Nephron (organoid): ENCODE measurements around the gene CTNNBL1.
"Not testable (repeated sequence)": the region's sequence is repeated elsewhere in the genome, so short reads cannot be mapped to it uniquely, and the experiment has no call there.

Source experiments
- H3K27ac Mint-ChIP-seq, 3 experiments: 2 replicates each; pipeline ENCODE4 v1.8.0; 2020; ENCODE audit warnings: mixed read lengths in 3 of 3, mild to moderate bottlenecking in 2 of 3, moderate library complexity in 1 of 3
- H3K27me3 Mint-ChIP-seq: 2 replicates; pipeline ENCODE4 v1.8.0; 2021; ENCODE audit warnings: low read depth, mild to moderate bottlenecking, moderate library complexity, mixed read lengths
- H3K36me3 Mint-ChIP-seq: 2 replicates; pipeline ENCODE4 v1.8.0; 2020; ENCODE audit warnings: low read depth, mixed read lengths
- H3K4me1 Mint-ChIP-seq: 2 replicates; pipeline ENCODE4 v1.8.0; 2020; ENCODE audit warnings: mixed read lengths
- H3K4me3 Mint-ChIP-seq, 3 experiments: 2 replicates each; pipeline ENCODE4 v1.8.0; 2020; ENCODE audit warnings: mild to moderate bottlenecking in 3 of 3, mixed read lengths in 3 of 3, moderate library complexity in 2 of 3
- H3K9me3 Mint-ChIP-seq: 2 replicates; pipeline ENCODE4 v1.8.0; 2020; ENCODE audit warnings: mixed read lengths
- TF ChIP-seq, protein P1 (sequence below), 3 experiments: fragments of 200-600 bp; sonication (generic); IDR thresholded peaks; one replicate each; pipeline ENCODE4 v1.5.0; 2021; ENCODE audit warnings: antibody characterized with exemption in 3 of 3; ENCODE audit not compliant: unreplicated experiment in 3 of 3

Gene CTNNBL1

DNA sequence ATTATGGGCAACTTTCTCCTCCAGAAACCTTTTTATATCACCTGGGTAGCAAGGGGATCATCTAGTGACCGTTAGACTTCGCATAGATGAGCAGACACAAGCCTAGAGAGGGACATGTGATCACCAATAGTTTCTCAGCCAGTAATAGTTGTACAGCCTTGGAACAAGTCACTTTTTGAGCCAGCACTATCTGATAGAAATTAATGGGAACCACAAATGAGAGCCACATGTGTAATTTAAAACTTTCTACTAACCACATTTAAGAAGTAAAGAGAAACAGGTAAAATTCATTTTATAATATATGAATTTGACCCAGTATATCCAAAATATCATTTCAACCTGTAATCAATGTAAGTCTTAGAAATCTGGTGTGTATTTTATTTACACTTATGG is 592 bp upstream of the CTNNBL1 start:
- no peaks in the 10 kb centered on the region for H3K9me3 Mint-ChIP-seq
- TF ChIP-seq, protein P1, sequence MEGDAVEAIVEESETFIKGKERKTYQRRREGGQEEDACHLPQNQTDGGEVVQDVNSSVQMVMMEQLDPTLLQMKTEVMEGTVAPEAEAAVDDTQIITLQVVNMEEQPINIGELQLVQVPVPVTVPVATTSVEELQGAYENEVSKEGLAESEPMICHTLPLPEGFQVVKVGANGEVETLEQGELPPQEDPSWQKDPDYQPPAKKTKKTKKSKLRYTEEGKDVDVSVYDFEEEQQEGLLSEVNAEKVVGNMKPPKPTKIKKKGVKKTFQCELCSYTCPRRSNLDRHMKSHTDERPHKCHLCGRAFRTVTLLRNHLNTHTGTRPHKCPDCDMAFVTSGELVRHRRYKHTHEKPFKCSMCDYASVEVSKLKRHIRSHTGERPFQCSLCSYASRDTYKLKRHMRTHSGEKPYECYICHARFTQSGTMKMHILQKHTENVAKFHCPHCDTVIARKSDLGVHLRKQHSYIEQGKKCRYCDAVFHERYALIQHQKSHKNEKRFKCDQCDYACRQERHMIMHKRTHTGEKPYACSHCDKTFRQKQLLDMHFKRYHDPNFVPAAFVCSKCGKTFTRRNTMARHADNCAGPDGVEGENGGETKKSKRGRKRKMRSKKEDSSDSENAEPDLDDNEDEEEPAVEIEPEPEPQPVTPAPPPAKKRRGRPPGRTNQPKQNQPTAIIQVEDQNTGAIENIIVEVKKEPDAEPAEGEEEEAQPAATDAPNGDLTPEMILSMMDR (IDR thresholded peaks at IDR 0.05; ENCODE audit: unreplicated experiment in 3 of 3): no peak
- H3K36me3 Mint-ChIP-seq: peaks cover 3% of the 10 kb centered on the region
- H3K27me3 Mint-ChIP-seq: peaks cover 27% of the 10 kb centered on the region
- peak overlapping the region; percentile 97 to 99 (median 98) for H3K4me3 Mint-ChIP-seq
- no peak overlapping the region for H3K27ac Mint-ChIP-seq
- H3K4me1 Mint-ChIP-seq: peaks cover 14% of the 10 kb centered on the region

DNA sequence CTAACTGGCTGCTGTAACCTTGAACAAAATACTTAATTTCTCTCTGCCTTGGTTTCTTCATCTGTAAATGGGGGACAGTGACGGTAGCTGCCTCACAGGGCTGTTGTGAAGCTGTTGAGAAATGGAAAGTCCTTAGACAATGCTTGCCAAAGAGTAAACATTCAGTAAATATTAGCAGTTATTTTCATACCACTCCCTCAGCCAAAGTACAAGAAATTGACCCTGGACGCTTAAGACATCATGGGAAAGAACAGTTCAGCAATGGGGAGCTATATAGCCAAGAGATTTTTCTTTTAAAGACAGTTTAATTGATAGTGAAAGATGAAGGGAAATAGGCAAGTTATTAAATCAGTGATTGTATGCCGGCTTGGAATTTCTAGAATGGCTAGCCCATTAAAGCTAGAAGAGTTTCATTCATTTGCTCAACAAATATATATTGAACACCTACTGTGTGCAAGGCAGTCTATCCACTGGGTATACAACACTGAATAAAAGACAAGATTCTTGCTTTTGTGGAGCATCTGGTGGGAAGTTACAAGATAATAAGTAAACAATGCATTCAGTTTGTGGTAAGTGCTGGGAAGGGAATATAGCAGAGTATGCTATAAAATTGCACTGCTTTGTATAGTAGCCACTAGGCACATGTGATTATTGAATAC is 2.0 kb downstream of the CTNNBL1 start:
- H3K4me1 Mint-ChIP-seq: peaks cover 14% of the 10 kb centered on the region
- H3K27me3 Mint-ChIP-seq: peaks cover 8% of the 10 kb centered on the region

DNA sequence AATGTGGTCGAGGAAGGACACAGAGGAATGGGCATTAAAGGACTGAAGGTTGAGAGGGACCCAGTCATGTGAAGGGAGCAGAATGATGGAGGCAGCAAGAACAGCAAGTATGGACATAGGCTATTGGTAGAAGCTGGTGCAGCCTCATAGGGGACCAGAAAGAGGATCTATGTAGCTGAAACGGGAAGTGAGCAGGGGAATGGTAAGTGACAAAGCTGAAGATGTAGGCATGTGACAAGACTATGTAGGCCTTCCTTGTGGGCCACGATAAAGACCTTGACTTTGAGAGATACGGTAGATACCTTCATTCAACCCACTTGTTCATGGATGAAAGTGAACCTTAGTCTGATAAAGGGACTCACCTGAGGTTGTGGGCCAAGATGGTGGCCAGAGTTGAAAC is 3.5 kb downstream of the CTNNBL1 start:
- TF ChIP-seq, protein P1 (IDR thresholded peaks at IDR 0.05; ENCODE audit: unreplicated experiment in 3 of 3): no peak
- H3K4me1 Mint-ChIP-seq: peaks cover 14% of the 10 kb centered on the region
- peaks cover 3% of the 10 kb centered on the region for H3K27me3 Mint-ChIP-seq
- no peak overlapping the region for H3K27ac Mint-ChIP-seq
- no peaks in the 10 kb centered on the region for H3K9me3 Mint-ChIP-seq
- peaks cover 6% of the 10 kb centered on the region for H3K36me3 Mint-ChIP-seq
- no peak overlapping the region for H3K4me3 Mint-ChIP-seq

More for the DNA sequence above, 2.0 kb downstream of the CTNNBL1 start:
- H3K27ac Mint-ChIP-seq: no peak overlapping the region
- H3K36me3 Mint-ChIP-seq: peaks cover 6% of the 10 kb centered on the region
- TF ChIP-seq, protein P1 (IDR thresholded peaks at IDR 0.05; ENCODE audit: unreplicated experiment in 3 of 3): no peak
- peak overlapping the region; percentile 70 to 82 (median 78) for H3K4me3 Mint-ChIP-seq
- H3K9me3 Mint-ChIP-seq: no peaks in the 10 kb centered on the region

DNA sequence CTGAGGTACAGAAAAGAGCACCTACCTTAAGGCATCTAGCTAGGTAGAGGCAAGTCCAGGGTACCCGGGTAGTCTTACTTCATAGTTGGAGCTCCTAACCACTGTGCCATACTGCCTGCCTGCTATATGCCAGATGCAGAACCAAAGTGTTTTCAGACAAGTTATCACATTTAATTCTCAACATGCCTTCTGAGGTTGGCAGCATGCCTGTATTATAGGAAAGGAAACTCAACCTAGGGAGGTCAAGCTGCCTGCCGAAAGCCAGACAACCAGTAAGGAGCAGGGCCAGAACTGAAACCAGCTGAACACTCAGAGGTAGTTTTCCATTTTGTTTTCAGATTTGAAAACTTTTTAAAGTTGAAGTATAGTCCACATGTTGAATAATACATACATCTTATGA is 5.4 kb downstream of the CTNNBL1 start:
- Mint-ChIP-seq H3K4me1 (peaks cover 14% of the 10 kb centered on the region), H3K9me3 (no peaks in the 10 kb centered on the region), H3K4me3 (no peak overlapping the region), H3K27me3 (no peaks in the 10 kb centered on the region), H3K36me3 (peaks cover 6% of the 10 kb centered on the region), H3K27ac (no peak overlapping the region)
- TF ChIP-seq, protein P1 (IDR thresholded peaks at IDR 0.05; ENCODE audit: unreplicated experiment in 3 of 3): no peak

DNA sequence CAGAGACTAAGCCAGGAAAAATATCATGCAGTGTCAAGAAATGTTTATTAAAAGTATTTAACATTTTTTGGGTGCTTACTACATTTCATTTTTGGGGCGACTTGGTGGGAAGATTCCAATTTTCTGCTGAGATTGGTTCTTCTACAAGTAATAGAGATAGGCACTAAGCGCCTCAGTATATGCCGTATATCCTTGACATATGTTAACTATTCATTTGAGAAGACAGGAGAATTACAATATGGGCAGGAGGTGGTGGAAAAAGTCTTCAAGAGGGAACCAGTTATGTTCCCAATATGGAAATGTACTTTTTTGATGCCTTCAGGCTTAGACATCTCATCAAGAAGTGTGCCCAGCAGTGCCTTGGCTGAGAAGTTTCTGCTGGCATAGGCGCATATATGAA is 6.5 kb downstream of the CTNNBL1 start:
- H3K27ac Mint-ChIP-seq: no peak overlapping the region
- H3K9me3 Mint-ChIP-seq: peaks cover 5% of the 10 kb centered on the region
- H3K4me1 Mint-ChIP-seq: peaks cover 8% of the 10 kb centered on the region

DNA sequence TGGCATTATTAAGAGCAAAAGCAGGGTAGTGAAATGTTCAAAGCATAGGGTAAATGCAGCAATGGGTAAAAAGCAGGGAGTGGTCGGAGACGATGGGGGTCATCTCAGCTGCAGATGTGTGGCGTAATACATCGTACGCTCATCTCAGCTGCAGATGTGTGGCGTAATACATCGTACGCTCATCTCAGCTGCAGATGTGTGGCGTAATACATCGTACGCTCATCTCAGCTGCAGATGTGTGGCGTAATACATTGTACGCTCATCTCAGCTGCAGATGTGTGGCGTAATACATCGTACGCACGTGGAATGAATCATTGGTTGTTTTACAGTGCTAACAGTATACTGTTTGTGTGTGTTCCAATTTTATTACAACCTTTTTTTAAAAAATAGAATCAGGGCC is 7.8 kb downstream of the CTNNBL1 start:
- H3K27ac Mint-ChIP-seq, H3K27me3 Mint-ChIP-seq, H3K4me1 Mint-ChIP-seq, H3K4me3 Mint-ChIP-seq: not testable (repeated sequence)
- Mint-ChIP-seq H3K9me3 (peaks cover 14% of the 10 kb centered on the region), H3K36me3 (peaks cover 15% of the 10 kb centered on the region)

More for the DNA sequence above, 6.5 kb downstream of the CTNNBL1 start:
- Mint-ChIP-seq H3K36me3 (peaks cover 10% of the 10 kb centered on the region), H3K27me3 (no peaks in the 10 kb centered on the region), H3K4me3 (no peak overlapping the region)
- TF ChIP-seq, protein P1 (IDR thresholded peaks at IDR 0.05; ENCODE audit: unreplicated experiment in 3 of 3): no peak
